Body of pancreas (tissue), 4 donors: ENCODE measurements around the gene METTL6. TPM values are rescaled to one million over a fixed set of nuclear protein-coding genes. Genes with fewer than 3 reads are reported as not detected.
"Not testable (repeated sequence)": the region's sequence is repeated elsewhere in the genome, so short reads cannot be mapped to it uniquely, and the experiment has no call there.

Experiments used
- ATAC-seq: fragments of 150-250 bp; one replicate; pipeline ENCODE4 v1.9.1; 2016
- DNase-seq, 4 donors: peaks; one replicate each; pipeline ENCODE4 v3.0.0-alpha.2; 2019
- H3K27ac ChIP-seq, 4 donors: fragments of 200-600 bp; sonication (generic); 1 replicate in 3 of 4; 2 replicates in 1 of 4; pipeline versions ENCODE4 v1.5.1 to v1.6.1; 2016 to 2019; ENCODE audit warnings: mild to moderate bottlenecking in 1 of 4, mixed read lengths in 1 of 4, moderate library complexity in 1 of 4
- H3K27me3 ChIP-seq, 2 donors: fragments of 200-600 bp; sonication (generic); one replicate each; pipeline ENCODE4 v1.6.0; 2016; ENCODE audit warnings: mild to moderate bottlenecking in 1 of 2
- H3K36me3 ChIP-seq, 2 donors: fragments of 200-600 bp; sonication (generic); replicated peaks in 1 of 2; 2 replicates each; pipeline ENCODE4 v1.5.1; 2016; ENCODE audit warnings: low read depth in 2 of 2; ENCODE audit not compliant: insufficient read depth in 1 of 2
- H3K4me1 ChIP-seq: fragments of 200-600 bp; sonication (generic); one replicate; pipeline ENCODE4 v1.6.0; 2016
- H3K4me3 ChIP-seq, 2 donors: fragments of 200-600 bp; sonication (generic); 1 replicate in 1 of 2; 2 replicates in 1 of 2; pipeline ENCODE4 v1.5.1; 2016 to 2019
- H3K9me3 ChIP-seq, 3 donors: fragments of 200-600 bp; sonication (generic); 1 replicate in 2 of 3; 2 replicates in 1 of 3; pipeline ENCODE4 v1.5.1; 2016
- POLR2A ChIP-seq, 3 donors: fragments of 450-650 bp; IDR thresholded peaks; one replicate each; pipeline ENCODE4 v1.6.1; 2016; ENCODE audit warnings: antibody characterized with exemption in 3 of 3, mild to moderate bottlenecking in 2 of 3
- WGBS, 2 donors: methylation state at CpG; one replicate each; pipeline ENCODE4 v1.1.5; 2017; 5-methylcytosine and 5-hydroxymethylcytosine counted together
- intact Hi-C: fragments of 100-400 bp; cut with DNase I; formaldehyde crosslinking; loops from one replicate; pipeline ENCODE4 v1.15.1; 2023
- total RNA-seq, 2 donors: library from RNA; depleted of rRNA; stranded (reverse); fragments of >200 nt; gene quantifications; one replicate each; pipeline ENCODE4 v1.1.0, GENCODE V29; 2016
- TF ChIP-seq, protein P1 (sequence below), 7 experiments: fragments of 450-650 bp in 4 of 7; fragments of 200-600 bp in 3 of 7; sonication (generic) in 3 of 7; IDR thresholded peaks; one replicate each; pipeline ENCODE4 v1.5.1; 2016 to 2019; ENCODE audit warnings: antibody characterized with exemption in 7 of 7

METTL6 gene
- total RNA-seq, 2 donors from 2014 or later, result 3.3 to 14.5 TPM

- intact Hi-C loops, result no loop called here
- TF ChIP-seq, protein P1, sequence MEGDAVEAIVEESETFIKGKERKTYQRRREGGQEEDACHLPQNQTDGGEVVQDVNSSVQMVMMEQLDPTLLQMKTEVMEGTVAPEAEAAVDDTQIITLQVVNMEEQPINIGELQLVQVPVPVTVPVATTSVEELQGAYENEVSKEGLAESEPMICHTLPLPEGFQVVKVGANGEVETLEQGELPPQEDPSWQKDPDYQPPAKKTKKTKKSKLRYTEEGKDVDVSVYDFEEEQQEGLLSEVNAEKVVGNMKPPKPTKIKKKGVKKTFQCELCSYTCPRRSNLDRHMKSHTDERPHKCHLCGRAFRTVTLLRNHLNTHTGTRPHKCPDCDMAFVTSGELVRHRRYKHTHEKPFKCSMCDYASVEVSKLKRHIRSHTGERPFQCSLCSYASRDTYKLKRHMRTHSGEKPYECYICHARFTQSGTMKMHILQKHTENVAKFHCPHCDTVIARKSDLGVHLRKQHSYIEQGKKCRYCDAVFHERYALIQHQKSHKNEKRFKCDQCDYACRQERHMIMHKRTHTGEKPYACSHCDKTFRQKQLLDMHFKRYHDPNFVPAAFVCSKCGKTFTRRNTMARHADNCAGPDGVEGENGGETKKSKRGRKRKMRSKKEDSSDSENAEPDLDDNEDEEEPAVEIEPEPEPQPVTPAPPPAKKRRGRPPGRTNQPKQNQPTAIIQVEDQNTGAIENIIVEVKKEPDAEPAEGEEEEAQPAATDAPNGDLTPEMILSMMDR (IDR thresholded peaks at IDR 0.05), result no peak
- no peak for TF ChIP-seq POLR2A (IDR thresholded peaks at IDR 0.05)
- Histone ChIP-seq H3K4me3 (no peak overlapping the region), H3K27ac (no peak overlapping the region), H3K36me3 (no peaks in the 10 kb centered on the region), H3K27me3 (no peaks in the 10 kb centered on the region), H3K9me3 (no peaks in the 10 kb centered on the region), H3K4me1 (no peaks in the 10 kb centered on the region)
- 83 to 85% methylated on average over 1 of the region's 1 CpG for WGBS, 2 donors
- no peak for ATAC-seq
- no peak for DNase-seq
These were observed 41.3 kb downstream of the METTL6 start for GRCh38 chr3:15385901-15386653.

DNA sequence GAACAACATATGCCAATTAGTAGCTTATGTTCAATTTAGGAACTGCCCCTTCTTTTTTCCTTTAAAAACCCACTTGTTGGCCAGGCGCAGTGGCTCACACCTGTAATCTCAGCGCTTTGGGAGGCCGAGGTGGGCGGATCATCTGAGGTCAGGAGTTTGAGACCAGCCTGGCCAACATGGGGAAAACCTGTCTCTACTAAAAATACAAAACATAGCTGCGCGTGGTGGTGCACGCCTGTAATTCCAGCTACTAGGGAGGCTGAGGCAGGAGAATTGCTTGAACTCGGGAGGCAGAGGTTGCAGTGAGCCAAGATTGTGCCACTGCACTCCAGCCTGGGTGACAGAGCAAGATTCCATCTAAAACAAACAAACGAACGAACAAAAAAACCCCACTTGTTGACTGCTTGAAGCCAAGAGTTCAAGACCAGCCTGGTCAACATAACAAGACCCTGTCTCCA is 42.1 kb downstream of the METTL6 start:
- H3K27me3 ChIP-seq, intact Hi-C loops, ATAC-seq, H3K4me1 ChIP-seq, DNase-seq, H3K27ac ChIP-seq, H3K4me3 ChIP-seq, H3K9me3 ChIP-seq, H3K36me3 ChIP-seq: not testable (repeated sequence)
- 78 to 85% methylated on average over 10 of the region's 10 CpGs for WGBS, 2 donors

- H3K27me3 ChIP-seq, result no peaks in the 10 kb centered on the region
- no peak for TF ChIP-seq POLR2A (IDR thresholded peaks at IDR 0.05)
- TF ChIP-seq, protein P1 (IDR thresholded peaks at IDR 0.05), result no peak
- H3K36me3 ChIP-seq, result no peaks in the 10 kb centered on the region
- ATAC-seq (no peak), DNase-seq (no peak)
- no peak overlapping the region for H3K4me3 ChIP-seq
- no peak overlapping the region for H3K27ac ChIP-seq
- H3K4me1 ChIP-seq, result no peaks in the 10 kb centered on the region
- H3K9me3 ChIP-seq, result no peaks in the 10 kb centered on the region
- intact Hi-C loops, result loop anchor here (5.0 kb wide), 1 partner anchor 117 kb away; no protein-coding TSS in a partner anchor
- 79% methylated on average over 4 of the region's 4 CpGs for WGBS, 2 donors
These were observed 42.7 kb downstream of the METTL6 start for GRCh38 chr3:15384510-15385237.

- H3K4me3 ChIP-seq, result no peak overlapping the region
- no peak for TF ChIP-seq POLR2A (IDR thresholded peaks at IDR 0.05)
- TF ChIP-seq, protein P1 (IDR thresholded peaks at IDR 0.05), result no peak
- H3K4me1 ChIP-seq, result peaks cover 6% of the 10 kb centered on the region
- ATAC-seq (no peak), DNase-seq (no peak)
- intact Hi-C loops, result loop anchor here (5.0 kb wide), 1 partner anchor 115 kb away; no protein-coding TSS in a partner anchor
- no peaks in the 10 kb centered on the region for H3K9me3 ChIP-seq
- H3K27me3 ChIP-seq, result no peaks in the 10 kb centered on the region
- no peak overlapping the region for H3K27ac ChIP-seq
- WGBS, 2 donors, result 67 to 74% methylated on average over 3 of the region's 3 CpGs
- no peaks in the 10 kb centered on the region for H3K36me3 ChIP-seq
These were observed 44.9 kb downstream of the METTL6 start for GRCh38 chr3:15382405-15382923.
